GM18873 (cell line): ENCODE results near the gene GPATCH2L.

Experiments
- ATAC-seq: cut with Tn5 transposase; IDR thresholded peaks from one replicate; pipeline ENCODE4 v1.9.1; 2021; ENCODE audit warnings: mild to moderate bottlenecking, moderate library complexity, moderate number of reproducible peaks; ENCODE audit not compliant: unreplicated experiment, low FRiP score

Gene GPATCH2L

DNA sequence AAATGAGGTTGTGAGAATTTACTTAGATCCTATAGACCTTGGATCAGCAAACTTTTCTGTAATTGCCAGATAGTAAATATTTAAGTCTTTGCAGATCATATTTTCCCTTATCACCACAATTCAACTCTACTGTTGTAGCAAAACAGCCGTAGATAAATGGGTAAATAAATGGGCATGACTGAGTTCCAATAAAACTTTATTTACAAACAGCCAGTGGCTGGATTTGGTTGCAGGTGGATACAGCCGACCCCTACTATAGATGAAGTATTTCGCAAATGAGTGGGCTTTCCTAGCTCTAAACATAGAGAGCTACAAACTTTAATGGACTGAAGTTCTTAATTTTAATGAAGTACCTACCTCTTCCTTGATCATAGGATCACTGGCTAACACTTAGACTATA is 100.7 kb downstream of the GPATCH2L start:
- no peak for ATAC-seq

DNA sequence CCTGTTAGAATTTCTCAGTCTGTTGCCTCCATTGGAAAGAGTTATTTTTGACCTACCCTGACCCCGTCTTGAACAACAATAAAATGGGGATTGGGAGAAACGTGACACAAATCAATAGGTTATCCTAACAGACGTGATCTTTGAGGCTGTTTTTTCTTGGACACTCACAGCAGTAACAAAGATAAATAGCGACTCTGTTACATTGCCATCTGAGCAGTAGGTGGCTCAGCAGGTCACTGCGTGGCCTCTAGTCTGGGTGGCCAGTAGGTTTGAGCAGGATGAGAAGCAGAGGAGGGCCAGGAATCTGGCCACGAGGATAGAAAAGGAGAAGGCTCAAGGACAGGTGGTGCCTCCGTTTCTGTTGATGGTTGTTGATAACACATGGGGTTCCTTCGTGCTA is 101.4 kb downstream of the GPATCH2L start:
- ATAC-seq: no peak

DNA sequence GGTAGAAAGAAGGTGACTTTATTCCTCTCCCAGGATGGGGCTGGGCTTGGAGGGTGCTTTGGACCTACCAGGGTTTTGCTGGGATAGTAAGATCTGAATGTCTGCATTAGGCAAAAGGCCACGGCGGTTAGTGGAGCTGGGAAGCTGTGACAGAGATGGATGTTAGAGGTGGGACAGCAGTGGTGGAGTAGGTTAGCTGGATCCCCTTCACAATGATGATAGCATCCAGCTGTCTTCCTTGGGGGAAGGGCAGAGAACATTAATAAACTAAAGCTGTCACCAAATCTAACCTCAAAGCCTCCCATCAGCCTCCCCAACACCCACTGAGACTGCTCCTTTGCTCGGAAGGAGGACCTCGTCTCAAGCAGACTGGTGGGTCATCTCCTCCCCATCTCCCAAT is 104.8 kb downstream of the GPATCH2L start:
- ATAC-seq: no peak

DNA sequence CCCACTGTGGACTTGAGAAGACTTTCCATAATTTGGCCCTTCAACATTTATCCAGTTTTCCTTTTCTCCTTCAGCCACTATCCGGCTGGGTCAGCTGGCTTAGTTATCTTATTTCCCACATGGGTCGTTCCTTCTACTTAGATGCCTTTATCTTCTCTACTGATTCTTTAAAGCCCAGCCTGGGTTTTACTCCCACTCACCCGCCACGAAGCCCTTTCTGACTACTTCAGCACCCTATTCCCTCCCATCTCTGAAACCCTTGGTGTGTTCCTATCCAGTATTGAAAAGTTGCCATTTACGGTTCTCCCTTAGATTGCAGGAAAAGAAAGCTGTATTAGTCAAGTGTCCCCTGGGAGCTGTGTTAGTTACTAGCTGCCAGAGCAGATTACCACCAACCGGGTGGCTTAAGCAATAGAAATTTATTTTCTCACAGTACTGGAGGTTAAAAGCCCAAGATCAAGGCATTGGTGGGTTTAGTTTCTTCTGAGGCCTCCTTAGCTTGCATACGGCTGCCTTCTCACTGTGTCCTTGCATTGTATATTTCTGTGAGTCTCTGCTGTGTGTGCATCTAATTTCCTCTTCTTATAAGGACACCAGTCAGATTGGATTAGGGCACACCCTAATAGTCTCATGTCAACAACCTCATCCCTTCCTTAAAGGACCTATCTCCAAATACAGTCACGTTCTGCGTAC is 105.5 kb downstream of the GPATCH2L start:
- ATAC-seq: no peak

DNA sequence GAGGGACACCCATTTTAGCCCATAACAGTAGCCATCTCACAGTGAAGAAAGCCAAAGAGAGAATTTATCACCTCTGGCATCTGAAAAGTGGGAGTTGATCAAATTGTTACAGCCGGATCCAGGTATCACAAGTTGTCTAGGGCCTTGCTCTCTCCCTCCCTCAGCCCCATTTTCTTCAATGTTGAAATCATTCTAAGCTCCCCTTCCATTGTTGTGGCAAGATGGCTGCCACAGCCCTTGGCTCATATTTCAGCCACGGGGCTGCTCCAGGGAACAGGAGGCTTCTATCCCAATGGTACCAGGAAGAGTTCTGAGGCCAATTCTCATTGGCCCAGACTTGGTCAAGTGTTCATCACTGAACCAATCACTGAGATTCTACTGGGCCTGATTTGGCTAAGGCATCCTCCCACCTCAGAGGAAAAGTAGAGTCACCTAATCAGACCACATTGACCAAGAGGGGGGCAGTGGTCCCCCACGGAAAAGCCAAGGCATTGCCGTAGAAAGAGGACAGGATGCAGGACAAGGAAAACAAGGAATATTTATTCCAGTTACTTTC is 106.2 kb downstream of the GPATCH2L start:
- no peak for ATAC-seq

DNA sequence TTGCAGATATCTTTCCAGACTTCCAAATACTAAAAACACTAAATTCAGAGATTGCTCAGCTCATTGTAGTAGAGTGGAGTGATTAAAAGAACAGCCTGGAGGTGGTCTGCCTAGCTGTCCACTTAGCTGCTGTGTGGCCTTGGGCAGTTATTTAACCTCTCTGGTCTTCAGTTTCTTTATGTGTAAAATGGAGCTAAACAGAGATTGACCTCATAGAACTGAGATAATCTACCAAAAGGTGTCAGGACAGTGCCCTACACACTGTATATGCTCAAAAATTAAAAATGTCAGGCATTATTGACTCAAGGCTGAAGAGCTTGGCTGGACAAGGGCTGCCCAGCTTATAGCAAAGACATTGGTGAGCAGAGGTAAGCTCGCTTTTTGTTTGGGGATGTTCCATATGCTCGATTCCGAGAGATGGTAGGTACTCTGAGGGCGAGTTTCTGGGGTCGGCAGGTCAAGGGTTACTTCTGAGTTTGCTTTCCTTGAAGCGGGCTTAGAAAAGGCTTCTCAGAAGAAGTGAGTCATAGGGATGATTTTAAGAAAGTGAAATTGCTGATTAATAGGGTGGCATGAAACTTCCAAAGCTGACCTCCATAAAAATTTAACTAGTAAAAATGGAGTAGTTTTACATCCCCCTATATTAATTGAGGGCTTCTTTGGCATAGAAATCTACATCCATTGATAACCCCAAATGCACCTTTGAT is 107.5 kb downstream of the GPATCH2L start:
- ATAC-seq: no peak

DNA sequence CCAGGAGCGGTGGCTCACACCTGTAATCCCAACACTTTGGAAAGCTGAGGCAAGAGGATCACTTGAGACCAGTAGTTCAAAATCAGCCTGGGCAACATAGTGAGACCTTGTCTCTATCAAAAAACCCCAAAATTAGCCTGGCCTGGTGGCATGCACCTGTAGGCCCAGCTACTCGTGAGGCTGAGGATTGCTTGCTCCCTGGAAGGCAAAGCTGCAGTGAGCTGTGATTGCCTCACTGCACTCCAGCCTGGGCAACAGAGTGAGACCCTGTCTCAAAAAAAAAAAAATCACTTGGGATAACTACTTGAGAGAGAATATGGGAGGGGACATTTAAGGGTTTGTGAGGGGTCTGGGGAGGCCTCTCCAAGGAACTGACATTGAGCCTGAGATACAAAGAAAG is 109.0 kb downstream of the GPATCH2L start:
- ATAC-seq: no peak

DNA sequence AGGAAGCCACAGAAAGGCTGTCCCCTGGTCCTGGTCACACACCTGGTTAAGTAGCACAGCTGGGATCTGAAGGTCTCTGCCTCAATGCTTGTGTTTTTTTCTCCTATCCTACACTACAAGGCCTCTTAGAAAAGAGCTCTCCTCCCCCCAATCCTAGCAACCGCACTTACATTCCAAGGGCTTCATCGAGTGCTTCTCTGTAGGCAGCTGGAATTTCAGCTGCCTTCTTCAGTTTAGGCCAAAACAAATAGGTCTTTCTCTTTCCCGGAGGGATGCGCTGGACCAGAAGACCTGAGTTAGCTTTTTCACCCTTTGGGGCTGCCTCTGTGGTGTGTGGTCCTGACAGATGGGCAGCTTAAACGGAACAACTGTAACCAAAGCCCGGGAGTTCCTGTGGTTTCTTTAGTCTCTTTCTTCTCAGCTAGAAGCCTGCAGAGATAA is 109.7 kb downstream of the GPATCH2L start:
- no peak for ATAC-seq

DNA sequence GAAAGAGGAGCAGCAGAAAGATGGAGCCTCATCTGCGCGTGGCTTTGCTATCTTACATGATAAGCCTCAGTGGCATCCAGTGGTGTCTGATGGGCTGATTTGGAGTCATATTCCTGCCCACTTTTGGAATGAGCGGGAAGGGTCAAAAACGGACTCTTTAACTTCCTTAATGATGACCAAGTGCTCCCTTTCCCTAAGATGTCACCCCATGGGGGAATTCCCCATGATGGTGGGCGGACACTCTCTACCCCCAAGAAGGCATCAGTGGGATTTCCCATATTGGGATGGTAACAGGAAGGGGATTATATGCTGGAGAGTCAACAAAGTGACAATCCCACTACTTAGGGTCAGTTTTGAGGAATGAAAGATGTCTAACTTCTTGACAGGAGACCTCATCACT is 110.9 kb downstream of the GPATCH2L start:
- no peak for ATAC-seq
